HG03097 (cell line): ENCODE data around the gene DDIT4.
"Not testable (repeated sequence)": the region's sequence is repeated elsewhere in the genome, so short reads cannot be mapped to it uniquely, and the experiment has no call there.

Experiments used
- ATAC-seq: cut with Tn5 transposase; IDR thresholded peaks from one replicate; pipeline ENCODE4 v1.9.1; 2021; ENCODE audit not compliant: unreplicated experiment, low FRiP score

DDIT4 gene, protein sequence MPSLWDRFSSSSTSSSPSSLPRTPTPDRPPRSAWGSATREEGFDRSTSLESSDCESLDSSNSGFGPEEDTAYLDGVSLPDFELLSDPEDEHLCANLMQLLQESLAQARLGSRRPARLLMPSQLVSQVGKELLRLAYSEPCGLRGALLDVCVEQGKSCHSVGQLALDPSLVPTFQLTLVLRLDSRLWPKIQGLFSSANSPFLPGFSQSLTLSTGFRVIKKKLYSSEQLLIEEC

DNA sequence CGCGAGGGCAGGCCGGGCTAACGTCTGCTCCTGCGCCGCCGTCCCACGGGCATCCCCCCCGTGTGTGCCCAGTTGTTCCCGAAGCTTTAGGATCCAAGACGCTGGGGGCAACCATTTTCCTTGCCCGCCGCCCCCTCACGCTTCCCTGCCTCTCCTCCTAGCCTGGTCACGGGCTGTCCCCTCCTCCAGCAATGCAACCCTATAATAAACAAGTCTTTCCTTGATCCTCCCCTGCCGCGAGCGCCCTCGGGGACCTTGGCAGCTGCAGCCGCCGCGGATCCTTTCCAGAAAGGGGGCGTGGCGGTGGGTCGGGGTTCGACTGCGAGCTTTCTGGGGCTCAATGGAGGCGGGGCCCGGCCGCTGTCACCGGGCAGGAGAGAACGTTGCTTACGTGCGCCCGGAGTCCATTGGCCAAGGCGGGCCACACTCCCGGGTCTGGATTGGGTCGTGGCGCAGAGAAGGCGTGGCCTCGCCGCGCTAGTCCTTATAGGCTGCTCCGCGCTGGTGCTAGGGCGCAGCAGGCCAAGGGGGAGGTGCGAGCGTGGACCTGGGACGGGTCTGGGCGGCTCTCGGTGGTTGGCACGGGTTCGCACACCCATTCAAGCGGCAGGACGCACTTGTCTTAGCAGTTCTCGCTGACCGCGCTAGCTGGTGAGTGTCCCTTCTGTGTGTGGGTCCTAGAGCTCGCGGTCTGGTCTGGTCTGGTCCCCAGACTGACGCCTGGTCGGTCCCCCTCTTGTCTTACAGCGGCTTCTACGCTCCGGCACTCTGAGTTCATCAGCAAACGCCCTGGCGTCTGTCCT is at the start of gene DDIT4:
DDIT4 (plus strand) TSS at position 515 of the 803 bp plus-strand sequence. CDS start 293 bp downstream, outside the sequence.
- peak; percentile 86 for ATAC-seq

DNA sequence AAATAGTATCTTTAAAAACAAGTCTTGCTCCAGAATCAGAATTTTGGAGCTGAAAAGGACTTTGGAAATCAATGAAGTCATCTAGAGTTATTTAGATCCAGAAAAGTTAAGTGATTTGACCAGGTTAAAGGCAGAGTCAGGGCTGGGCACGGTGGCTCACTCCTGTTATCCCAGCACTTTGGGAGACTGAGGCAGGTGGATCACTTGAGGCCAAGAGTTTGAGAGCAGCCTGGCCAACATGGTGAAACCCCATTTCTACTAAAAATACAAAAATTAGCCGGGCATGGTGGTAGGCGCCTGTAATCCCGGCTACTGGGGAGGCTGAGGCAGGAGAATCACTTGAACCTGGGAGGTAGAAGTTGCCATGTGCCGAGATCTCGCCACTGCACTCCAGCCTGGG is 49.5 kb upstream of the DDIT4 start:
- not testable (repeated sequence) for ATAC-seq

DNA sequence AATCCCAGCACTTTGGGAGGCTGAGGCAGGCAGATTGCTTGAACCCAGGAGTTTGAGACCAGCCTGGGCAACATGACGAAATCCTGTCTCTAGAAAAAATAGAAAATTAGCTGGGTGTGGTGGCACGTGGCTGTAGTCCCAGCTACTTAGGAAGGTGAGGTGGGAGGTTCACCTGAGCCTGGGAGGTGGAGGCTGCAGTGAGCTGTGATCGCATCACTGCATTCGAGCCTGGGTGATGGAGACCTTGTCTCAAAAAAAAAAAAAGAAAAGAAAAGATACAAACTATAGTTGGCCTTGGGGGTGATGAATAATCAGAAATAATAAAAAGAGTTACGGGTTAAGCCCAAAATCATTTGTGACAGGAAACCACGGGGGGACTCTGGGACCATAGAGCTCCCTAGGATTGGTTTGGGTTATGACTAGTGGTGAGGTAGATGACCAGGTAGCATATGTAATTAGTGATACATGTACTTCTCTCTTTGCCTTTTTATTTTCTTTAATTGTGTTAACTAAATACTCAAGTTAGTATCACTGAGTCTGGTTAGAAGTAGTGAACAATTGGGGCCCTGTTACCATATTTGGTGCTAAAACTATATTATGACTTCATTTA is 47.2 kb upstream of the DDIT4 start:
- no peak for ATAC-seq

DNA sequence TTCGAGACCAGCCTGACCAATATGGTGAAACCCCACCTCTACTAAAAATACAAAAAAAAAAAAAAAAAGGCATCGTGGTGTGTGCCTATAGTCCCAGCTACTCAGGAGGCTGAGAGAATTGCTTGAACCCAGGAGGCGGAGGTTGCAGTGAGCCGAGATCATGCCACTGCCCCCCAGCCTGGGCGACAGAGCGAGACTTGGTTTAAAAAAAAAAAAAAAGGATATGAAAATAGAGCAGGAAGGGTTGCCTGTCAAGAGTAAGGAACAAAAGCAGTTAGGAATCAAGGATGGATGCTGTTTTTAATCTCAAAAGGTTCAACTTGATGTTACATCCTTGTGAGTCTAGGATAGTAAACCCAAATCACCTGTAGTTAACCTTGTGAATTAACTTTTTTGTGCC is 45.9 kb upstream of the DDIT4 start:
- no peak for ATAC-seq

DNA sequence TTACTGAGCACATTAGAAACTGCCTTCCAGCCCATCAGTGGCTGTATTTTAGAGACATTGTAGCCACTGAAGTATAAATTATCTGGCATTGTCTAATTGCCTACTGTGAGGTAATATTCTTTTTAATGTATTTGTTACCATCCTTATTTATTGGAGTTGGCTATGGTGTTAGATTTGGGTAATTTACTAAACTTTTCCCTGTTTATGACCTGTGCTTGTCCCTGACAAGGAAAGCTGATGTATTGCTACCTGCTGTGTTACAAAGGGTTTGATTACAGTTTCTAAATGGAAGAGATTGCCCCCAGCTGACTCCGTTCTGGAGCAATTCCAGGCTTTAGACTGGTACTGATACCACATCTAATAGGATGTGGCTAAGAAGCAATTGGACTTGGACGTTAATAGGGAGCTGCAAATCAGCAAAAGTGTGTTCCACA is 45.4 kb upstream of the DDIT4 start:
- ATAC-seq = no peak

DNA sequence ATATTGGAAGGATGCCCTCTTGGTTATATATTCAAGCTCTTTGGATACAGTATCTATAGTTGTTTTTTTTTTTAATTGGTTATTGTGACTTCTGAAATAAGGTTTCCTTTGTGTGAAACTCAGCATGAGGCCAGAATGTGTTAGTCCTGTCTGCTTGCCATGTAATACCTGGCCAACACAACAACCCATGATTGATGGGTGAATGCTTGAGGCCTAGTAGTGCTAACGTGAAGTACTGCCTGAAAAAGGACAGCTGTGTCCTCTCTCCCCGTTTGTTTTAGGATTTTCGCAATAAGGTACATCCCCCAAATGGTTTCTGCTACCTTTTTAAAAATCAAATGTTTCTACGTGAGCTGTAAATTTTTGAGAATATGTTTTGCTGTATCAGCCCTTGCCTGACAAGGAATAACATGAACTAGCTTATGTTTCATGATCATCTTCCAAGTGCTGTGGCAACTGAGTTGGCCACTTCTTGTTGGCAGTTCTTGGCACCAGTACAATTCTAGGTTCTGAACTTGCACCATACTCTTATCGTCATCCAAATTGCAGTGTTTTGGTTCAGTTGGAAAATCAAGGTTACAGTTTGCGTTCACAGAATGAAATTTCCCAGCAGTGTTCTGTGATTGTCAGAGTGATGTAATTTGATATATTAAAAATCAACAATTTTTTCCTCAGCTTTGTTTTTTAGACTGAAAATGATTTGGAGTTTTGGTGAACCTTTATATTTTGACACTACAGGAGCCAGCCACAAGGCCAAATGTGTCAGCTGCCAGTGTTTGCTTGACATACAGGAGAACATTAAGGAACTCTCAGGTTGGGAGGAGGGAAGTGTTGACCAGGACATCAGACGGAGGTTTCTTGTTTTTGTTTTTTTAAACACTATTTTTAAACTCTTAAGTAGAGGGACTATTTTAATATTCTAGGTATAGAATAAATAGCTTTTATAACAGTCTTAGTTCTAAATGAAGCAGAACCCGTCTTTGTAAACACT is 44.2 kb upstream of the DDIT4 start:
- no peak for ATAC-seq

DNA sequence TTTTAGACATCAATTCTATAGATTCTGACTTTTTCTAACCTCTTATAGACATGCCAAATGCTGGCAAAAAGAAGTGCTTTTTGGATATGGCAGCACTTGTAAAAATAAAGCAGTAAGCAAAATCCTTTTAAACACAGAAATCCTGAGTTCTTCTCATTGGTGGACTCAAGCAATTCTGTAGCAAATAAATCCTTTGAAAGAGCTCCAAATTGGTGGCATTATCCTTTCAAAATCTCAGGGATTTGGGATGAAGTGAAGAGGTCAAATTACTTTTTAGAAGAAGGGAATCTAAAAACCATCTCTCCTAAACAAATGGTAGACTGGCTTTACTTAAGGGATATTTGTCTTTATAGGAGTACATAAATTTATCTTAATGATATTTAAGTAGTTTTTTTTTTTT is 40.1 kb upstream of the DDIT4 start:
- no peak for ATAC-seq

DNA sequence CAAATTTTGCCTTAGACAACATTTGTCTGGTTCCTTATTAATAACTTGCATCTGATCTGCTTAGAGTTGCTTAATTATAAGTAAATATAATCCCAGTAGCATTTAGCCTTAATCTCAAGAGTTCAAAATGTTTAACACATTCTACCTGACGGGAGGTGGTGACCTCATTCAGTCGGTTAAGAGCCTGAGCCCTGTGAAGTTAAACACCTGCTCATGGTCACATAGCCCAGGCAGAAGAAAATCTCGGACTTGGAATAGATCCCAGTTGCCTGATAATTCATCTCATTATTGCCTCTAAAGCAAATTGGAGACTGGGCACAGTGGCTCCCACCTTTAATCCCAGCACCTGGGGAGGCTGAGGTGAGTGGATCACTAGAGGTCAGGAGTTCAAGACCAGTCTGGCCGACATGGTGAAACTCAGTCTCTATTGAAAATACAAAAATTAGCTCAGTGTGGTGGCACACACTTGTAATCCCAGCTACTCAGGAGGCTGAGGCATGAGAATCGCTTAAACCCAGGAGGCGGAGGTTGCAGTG is 39.1 kb upstream of the DDIT4 start:
- no peak for ATAC-seq

DNA sequence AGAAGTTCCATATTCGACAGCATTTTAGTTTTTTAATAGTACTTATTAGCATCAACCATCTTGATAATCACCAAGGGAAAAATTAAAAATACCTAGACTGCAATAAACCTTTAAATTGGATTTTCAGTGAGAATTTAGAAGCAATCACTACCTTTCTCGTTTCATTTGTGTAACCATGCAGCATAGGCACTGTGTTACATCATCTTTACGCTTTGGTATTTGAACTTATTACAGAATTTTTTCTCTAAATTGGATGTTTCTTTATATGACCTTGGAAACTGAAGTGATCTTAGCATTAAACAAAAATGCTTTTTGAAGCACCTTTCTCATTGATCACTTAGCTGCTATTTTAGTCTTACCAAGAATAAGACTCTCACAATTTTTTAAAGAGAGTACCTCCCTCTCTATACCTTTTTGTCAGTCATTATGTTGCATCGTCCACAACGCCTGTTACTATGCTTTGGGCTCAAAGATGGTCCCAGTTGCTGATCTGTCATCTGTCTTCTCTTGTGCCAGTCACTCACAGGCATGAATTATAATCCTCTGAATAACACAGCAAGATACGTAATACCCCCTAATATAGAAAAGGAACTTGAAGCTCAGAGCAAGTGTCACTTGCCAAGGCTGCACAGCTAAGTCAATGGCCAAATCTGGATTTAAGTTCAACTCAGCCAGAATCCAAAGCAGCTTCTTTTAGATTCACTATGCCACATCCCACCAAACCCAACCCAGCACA is 38.0 kb upstream of the DDIT4 start:
- ATAC-seq = no peak

DNA sequence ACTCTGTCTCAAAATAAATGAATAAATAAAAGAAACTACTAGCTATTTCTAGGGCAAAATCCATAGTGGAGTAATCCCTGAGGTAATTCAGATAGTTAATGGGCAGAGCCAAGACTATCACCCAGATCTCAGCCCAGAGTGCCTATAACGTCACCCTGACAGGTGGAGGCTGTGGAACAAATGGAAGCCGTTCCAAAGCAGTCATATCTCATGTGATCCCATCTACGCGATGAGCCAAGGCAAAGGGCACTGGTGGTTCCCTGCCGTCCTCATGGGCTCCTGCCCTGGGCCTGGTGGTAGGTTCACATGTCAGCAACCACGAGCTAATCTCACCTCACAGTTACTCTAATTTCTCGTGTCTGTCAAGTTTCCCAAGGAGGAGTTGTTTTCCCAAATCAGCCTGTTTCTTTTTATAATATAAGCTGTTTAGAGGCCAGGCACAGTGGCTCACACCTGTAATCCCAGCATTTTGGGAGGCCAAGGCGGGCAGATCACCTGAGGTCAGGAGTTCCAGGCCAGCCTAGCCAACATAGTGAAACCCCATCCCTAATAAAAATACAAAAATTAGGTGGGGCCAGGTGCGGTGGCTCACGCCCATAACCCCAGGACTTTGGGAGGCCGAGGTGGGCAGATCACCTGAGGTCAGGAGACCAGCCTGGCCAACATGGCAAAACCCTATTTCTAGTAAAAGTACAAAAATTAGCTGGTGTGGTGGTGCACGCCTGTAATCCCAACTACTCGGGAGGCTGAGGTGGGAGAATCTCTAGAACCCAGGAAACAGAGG is 35.1 kb upstream of the DDIT4 start:
- no peak for ATAC-seq

DNA sequence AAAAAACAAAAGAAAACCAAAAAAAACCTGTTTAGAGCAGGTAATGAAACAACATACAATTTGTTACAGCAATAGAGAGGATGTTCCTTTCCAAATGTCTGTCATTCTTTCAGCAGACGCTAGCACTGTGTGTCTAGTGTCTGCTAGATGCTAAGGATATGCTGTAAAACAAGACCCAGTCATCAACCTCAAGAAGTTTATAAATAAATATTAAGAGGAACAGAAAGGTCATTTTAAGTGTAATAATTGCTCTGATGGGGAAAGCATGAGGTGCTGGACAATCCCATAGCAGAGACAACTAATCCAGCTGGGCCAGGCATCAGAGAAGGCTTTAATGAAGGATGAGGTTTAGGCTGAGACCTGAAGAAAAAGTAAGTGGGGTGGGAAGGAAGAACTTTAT is 34.3 kb upstream of the DDIT4 start:
- ATAC-seq = no peak

DNA sequence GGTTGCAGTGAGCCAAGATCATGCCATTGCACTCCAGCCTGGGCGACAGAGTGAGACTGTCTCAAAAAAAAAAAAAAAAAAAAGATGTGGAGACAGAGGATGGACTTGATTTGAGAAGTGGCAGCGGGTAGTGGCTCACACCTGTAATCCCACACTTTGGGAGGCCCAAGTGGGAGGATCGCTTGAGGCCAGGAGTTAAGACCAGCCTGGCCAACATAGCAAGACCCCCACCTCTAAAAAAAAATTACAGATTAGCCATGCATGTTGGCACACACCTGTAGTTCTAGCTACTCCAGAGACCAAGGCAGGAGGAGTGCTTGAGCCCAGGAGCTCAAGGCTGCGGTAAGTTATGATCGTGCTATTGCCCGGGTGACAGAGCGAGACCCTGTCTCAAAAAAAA is 33.4 kb upstream of the DDIT4 start:
- ATAC-seq = no peak

DNA sequence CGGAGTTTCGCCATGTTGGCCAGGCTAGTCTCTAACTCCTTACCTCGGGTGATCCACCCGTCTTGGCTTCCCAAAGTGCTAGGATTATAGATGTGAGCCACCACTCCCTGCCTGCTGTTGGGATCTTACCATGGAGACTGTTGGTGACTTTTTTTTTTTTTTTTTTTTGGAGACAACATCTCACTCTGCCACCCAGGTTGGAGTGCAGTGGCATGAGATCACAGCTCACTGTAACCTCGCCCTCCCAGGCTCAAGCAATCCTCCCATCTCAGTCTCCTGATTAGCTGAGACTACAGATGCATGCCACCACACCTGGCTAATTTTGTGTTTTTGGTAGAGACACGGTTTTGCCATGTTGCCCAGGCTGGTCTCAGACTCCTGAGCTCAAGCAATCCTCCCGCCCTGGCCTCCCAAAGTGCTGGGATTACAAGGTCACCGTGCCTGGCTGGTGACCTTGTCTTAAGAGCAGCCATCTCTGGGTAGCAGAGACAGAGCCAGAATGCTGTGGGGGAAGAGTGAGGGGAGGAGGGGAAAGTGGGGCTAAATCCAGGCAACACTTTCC is 32.0 kb upstream of the DDIT4 start:
- ATAC-seq = no peak

DNA sequence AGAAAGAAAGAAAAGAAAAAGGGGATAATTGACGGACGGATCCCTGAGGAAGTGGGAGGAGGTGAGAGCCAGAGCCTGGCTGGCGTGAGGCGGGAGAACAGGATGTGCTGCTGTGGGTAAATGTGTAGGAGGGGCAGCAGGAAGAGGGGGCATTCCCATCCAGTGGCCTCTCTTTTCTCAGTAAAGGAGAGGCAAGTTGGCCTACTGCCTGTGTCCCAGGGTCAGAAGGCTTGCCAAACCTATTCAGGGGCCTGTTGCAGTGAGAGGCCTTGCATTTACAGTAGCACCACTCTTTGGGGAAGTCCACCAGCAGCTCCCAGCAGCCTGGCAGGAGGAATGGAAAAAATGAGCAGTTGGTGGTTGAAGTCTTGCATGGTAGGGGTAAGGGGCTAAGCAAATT is 31.0 kb upstream of the DDIT4 start:
- ATAC-seq = no peak

DNA sequence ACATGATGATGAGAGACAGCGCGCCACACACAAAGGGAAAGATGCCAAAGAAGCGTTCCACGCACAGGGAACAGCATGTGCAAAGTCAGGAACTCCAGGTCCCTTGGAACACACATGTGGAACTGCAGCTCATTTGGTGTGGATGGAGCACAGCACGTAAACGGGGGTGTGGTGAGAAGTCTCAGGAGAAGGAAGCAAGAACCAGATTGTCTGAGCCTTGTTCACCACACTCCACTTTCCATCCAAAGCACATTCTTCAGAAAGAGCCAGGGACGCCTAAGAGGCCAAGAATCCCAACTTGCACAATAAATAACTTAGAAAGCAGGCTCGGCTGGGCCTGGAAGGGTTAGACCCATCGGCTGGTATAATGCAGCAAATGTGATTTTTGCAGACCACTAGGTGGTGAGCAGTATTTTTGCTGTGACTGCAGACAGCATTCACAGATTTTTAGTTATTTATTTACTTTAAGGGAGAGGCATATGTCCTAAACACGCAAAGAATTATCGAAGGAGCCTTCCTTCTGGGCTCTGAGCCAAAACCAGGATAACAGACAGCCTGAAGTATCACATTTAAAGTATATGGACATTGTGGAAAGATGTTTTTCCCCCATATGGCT is 29.8 kb upstream of the DDIT4 start:
- ATAC-seq = no peak

DNA sequence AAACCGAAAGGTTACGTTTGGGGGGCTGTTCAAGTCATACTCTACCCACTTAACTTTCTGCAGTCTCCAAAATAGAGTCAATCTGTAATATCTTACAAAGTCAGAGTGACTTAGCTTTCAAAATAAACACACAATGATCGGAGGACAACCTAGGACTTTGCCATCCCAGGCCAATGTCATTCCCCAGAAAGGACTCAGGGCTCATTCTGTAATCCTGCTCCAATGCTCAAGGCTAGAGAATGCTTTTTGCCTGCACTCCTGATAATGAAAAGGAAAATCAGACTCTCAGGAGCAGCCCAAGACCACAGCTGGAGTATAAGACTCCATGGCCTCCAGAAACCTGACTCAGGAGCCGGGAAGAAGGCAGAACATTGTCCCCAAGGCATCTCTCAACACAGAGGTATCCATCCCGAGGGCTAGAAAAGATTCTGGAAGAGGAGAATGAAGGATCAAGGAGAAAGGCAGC is 29.1 kb upstream of the DDIT4 start:
- ATAC-seq = no peak

DNA sequence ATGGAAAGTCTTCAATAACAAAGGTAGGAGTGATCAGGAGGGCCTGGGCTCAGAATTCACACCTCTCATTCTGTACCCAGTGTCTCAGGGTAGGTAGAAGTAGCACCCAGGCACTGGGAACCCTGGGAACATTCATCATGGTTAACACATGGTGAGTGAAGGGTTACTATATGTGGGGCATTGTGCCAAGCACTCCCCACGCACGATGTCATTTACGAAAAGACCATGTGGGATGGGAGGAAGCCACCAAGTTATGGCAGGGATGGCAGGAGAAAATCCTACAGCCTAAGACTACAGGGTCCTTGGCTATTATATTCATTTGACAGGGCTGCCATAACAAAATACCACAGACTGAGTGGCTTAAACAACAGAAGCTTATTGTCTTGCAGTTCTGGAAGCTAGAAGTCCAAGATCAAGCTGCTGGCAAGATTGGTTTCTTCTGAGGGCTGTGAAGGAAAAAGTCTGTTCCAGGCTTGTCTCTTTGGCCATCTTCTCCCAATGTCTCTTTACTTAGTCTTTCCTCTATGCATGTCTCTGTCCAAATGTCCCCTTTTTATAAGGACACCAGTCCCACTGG is 27.7 kb upstream of the DDIT4 start:
- ATAC-seq = no peak
